WTC11 (cell line): ENCODE data around the gene GHRL. TPM values are rescaled to one million over a fixed set of nuclear protein-coding genes. Genes with fewer than 3 reads are reported as not detected.

ENCODE experiments used
- ATAC-seq: fragments of 200-7000 bp; cut with Tn5 transposase; 2 replicates; pipeline ENCODE4 v1.10.0; 2021; ENCODE audit warnings: mild to moderate bottlenecking, moderate library complexity
- CTCF ChIA-PET: fragments of 300-600 bp; sonication (Branson Sonifier 250); formaldehyde crosslinking; loops from one replicate; lab custom pipeline; 2021; ENCODE audit warnings: antibody characterized with exemption; lab: Charles Lee
- POLR2A ChIA-PET: fragments of 350-600 bp; sonication (Branson Sonifier 250); formaldehyde crosslinking; loops from one replicate; lab custom pipeline; 2021; ENCODE audit warnings: antibody characterized with exemption; lab: Charles Lee
- DNase-seq: peaks from one replicate; pipeline ENCODE4 v3.0.0; 2021; ENCODE audit warnings: low spot score
- H3K27ac Mint-ChIP-seq: 2 replicates; pipeline ENCODE4 v1.8.0; 2021; ENCODE audit warnings: mixed read lengths
- H3K27me3 Mint-ChIP-seq: 2 replicates; pipeline ENCODE4 v1.8.0; 2021; ENCODE audit warnings: low read depth, mild to moderate bottlenecking, moderate library complexity, mixed read lengths
- H3K36me3 Mint-ChIP-seq: 2 replicates; pipeline ENCODE4 v1.8.0; 2021; ENCODE audit warnings: mixed read lengths
- H3K4me1 Mint-ChIP-seq: 2 replicates; pipeline ENCODE4 v1.8.0; 2022; ENCODE audit warnings: mixed read lengths
- H3K4me3 Mint-ChIP-seq: 2 replicates; pipeline ENCODE4 v1.8.0; 2021; ENCODE audit warnings: mild to moderate bottlenecking, moderate library complexity, mixed read lengths
- H3K9me3 Mint-ChIP-seq: 2 replicates; pipeline ENCODE4 v1.8.0; 2021; ENCODE audit warnings: mixed read lengths
- AFF4 ChIP-seq: sonication (generic); formaldehyde crosslinking; IDR thresholded peaks from 2 replicates; pipeline ENCODE4 v1.8.1; 2023; ENCODE audit warnings: mild to moderate bottlenecking, missing genetic modification reagents, borderline replicate concordance
- AR ChIP-seq: fragments of 250-450 bp; sonication (Bioruptor Pico); IDR thresholded peaks from 2 replicates; pipeline ENCODE4 v1.9.0; 2021; ENCODE audit warnings: mild to moderate bottlenecking
- ELF4 ChIP-seq: sonication (generic); formaldehyde crosslinking; IDR thresholded peaks from 2 replicates; pipeline ENCODE4 v1.8.1; 2022; ENCODE audit warnings: low read depth, mild to moderate bottlenecking, moderate library complexity, missing genetic modification reagents
- GRHL2 ChIP-seq: fragments of 250-450 bp; sonication (Bioruptor Pico); IDR thresholded peaks from 2 replicates; pipeline ENCODE4 v1.8.0; 2022; ENCODE audit warnings: mild to moderate bottlenecking, moderate library complexity; ENCODE audit not compliant: insufficient replicate concordance, severe bottlenecking
- JAZF1 ChIP-seq: fragments of 250-450 bp; sonication (Bioruptor Pico); IDR thresholded peaks from 2 replicates; pipeline ENCODE4 v1.9.0; 2021; ENCODE audit warnings: moderate library complexity, mild to moderate bottlenecking, inconsistent platforms
- MYBL2 ChIP-seq: sonication (generic); formaldehyde crosslinking; IDR thresholded peaks from 2 replicates; pipeline ENCODE4 v1.8.1; 2023; ENCODE audit warnings: mild to moderate bottlenecking, moderate library complexity, missing genetic modification reagents
- NFYB ChIP-seq: sonication (generic); formaldehyde crosslinking; conservative IDR thresholded peaks from 2 replicates; pipeline ENCODE4 v1.8.0; 2022; ENCODE audit warnings: low read depth, missing genetic modification reagents
- PRRX2 ChIP-seq: fragments of 250-450 bp; sonication (Bioruptor Pico); IDR thresholded peaks from 2 replicates; pipeline ENCODE4 v1.8.0; 2021; ENCODE audit warnings: mild to moderate bottlenecking
- RORB ChIP-seq: fragments of 250-450 bp; sonication (Bioruptor Pico); IDR thresholded peaks from 2 replicates; pipeline ENCODE4 v1.9.0; 2021; ENCODE audit warnings: mild to moderate bottlenecking
- TCF7 ChIP-seq: sonication (generic); formaldehyde crosslinking; IDR thresholded peaks from 2 replicates; pipeline ENCODE4 v1.8.0; 2022; ENCODE audit warnings: mild to moderate bottlenecking, low read depth, missing genetic modification reagents, moderate library complexity
- TEAD1 ChIP-seq: sonication (generic); formaldehyde crosslinking; IDR thresholded peaks from 2 replicates; pipeline ENCODE4 v1.8.0; 2022; ENCODE audit warnings: mild to moderate bottlenecking, missing genetic modification reagents
- TEAD4 ChIP-seq: sonication (generic); formaldehyde crosslinking; IDR thresholded peaks from 2 replicates; pipeline ENCODE4 v1.8.0; 2022; ENCODE audit warnings: mild to moderate bottlenecking, missing genetic modification reagents
- TP53 ChIP-seq: sonication (generic); formaldehyde crosslinking; IDR thresholded peaks from 2 replicates; pipeline ENCODE4 v1.8.1; 2023; ENCODE audit warnings: mild to moderate bottlenecking, missing genetic modification reagents
- USF1 ChIP-seq: sonication (generic); formaldehyde crosslinking; IDR thresholded peaks from 2 replicates; pipeline ENCODE4 v1.8.0; 2022; ENCODE audit warnings: mild to moderate bottlenecking, missing genetic modification reagents
- ZNF138 ChIP-seq: sonication (generic); formaldehyde crosslinking; conservative IDR thresholded peaks from 2 replicates; pipeline ENCODE4 v1.8.1; 2022; ENCODE audit warnings: mild to moderate bottlenecking, moderate library complexity, missing genetic modification reagents
- ZNF263 ChIP-seq: sonication (generic); formaldehyde crosslinking; IDR thresholded peaks from 2 replicates; pipeline ENCODE4 v1.8.1; 2022; ENCODE audit warnings: low read depth, mild to moderate bottlenecking, moderate library complexity, missing genetic modification reagents
- ZNF281 ChIP-seq: sonication (generic); formaldehyde crosslinking; IDR thresholded peaks from 2 replicates; pipeline ENCODE4 v1.8.0; 2023; ENCODE audit warnings: mild to moderate bottlenecking, missing genetic modification reagents
- ZNF396 ChIP-seq: fragments of 250-450 bp; sonication (Bioruptor Pico); IDR thresholded peaks from 2 replicates; pipeline ENCODE4 v1.8.0; 2021; ENCODE audit warnings: mild to moderate bottlenecking, moderate library complexity, borderline replicate concordance
- ZNF532 ChIP-seq: fragments of 250-450 bp; sonication (Bioruptor Pico); IDR thresholded peaks from 2 replicates; pipeline ENCODE4 v1.9.0; 2021; ENCODE audit warnings: mild to moderate bottlenecking, borderline replicate concordance
- total RNA-seq: library from RNA; stranded (reverse); gene quantifications from 3 replicates; pipeline ENCODE4 v1.2.3, GENCODE V29; 2021

The GHRL gene
- total RNA-seq, 1 experiment from 2014 or later: 0.35 TPM

GRCh38 chr3:10341901-10342398 lies 49.2 kb upstream of the GHRL start:
- H3K27ac Mint-ChIP-seq: no peak overlapping the region
- CTCF ChIA-PET: interaction anchor here (0.8 kb wide), 1 partner anchor 11 kb away, joined by 3 read pairs; no protein-coding TSS in a partner anchor
- 0 out of 2 replicates have a peak, but pooled peaks cover 3% of the 10 kb centered on the region for H3K4me1 Mint-ChIP-seq
- ATAC-seq (no peak), DNase-seq (no peak)
- H3K36me3 Mint-ChIP-seq: no peaks in the 10 kb centered on the region
- H3K9me3 Mint-ChIP-seq: no peaks in the 10 kb centered on the region
- no peaks in the 10 kb centered on the region for H3K27me3 Mint-ChIP-seq
- no peak overlapping the region for H3K4me3 Mint-ChIP-seq
- POLR2A ChIA-PET: no interaction called here
- TF ChIP-seq JAZF1 (CRISPR knock-in tag): no peak
- TF ChIP-seq ZNF263 (CRISPR knock-in tag): no peak
- no peak for TF ChIP-seq ELF4 (CRISPR knock-in tag)
- TF ChIP-seq TP53 (CRISPR knock-in tag): no peak
- no peak for TF ChIP-seq RORB (CRISPR knock-in tag)
- TF ChIP-seq TEAD1 (CRISPR knock-in tag): no peak
- TF ChIP-seq ZNF281 (CRISPR knock-in tag): no peak
- TF ChIP-seq NFYB (CRISPR knock-in tag): no peak

GRCh38 chr3:10340476-10340875 lies 47.7 kb upstream of the GHRL start:
- DNase-seq (no peak), ATAC-seq (no peak)
- H3K36me3 Mint-ChIP-seq: no peaks in the 10 kb centered on the region
- TF ChIP-seq ZNF532 (no peak), USF1 (CRISPR knock-in tag) (no peak), AFF4 (CRISPR knock-in tag) (no peak), JAZF1 (CRISPR knock-in tag) (no peak), TEAD4 (no peak), ZNF138 (CRISPR knock-in tag) (no peak), TCF7 (no peak), MYBL2 (CRISPR knock-in tag) (no peak), AR (CRISPR knock-in tag) (no peak), ZNF396 (CRISPR knock-in tag) (no peak), GRHL2 (no peak), PRRX2 (CRISPR knock-in tag) (no peak)
- H3K4me3 Mint-ChIP-seq: no peak overlapping the region
- H3K9me3 Mint-ChIP-seq: no peaks in the 10 kb centered on the region
- H3K27me3 Mint-ChIP-seq: no peaks in the 10 kb centered on the region
- no peak overlapping the region for H3K27ac Mint-ChIP-seq
- 0 out of 2 replicates have a peak, but pooled peaks cover 3% of the 10 kb centered on the region for H3K4me1 Mint-ChIP-seq
- ChIA-PET CTCF (interaction anchor here (0.7 to 2.2 kb wide), 4 partner anchors 11 to 366 kb away, joined by 3 to 6 read pairs (median 4); no protein-coding TSS in a partner anchor), POLR2A (interaction anchor here (0.5 kb wide), 1 partner anchor 196 kb away, joined by 3 read pairs; no protein-coding TSS in a partner anchor)
